GM19467 (cell line): ENCODE measurements around the gene LRRC55.

Source experiments
- ATAC-seq: cut with Tn5 transposase; IDR thresholded peaks from one replicate; pipeline ENCODE4 v1.9.1; 2021; ENCODE audit warnings: mild to moderate bottlenecking, moderate library complexity; ENCODE audit not compliant: unreplicated experiment

LRRC55 gene

GRCh38 chr11:57231539-57232253 is 49.9 kb downstream of the LRRC55 start:
- ATAC-seq, result no peak

GRCh38 chr11:57233702-57234101 is 51.9 kb downstream of the LRRC55 start:
- no peak for ATAC-seq

GRCh38 chr11:57235761-57236703 is 54.3 kb downstream of the LRRC55 start:
- no peak for ATAC-seq

GRCh38 chr11:57237204-57237681 is 55.5 kb downstream of the LRRC55 start, which contains the start of gene APLNR:
Gene APLNR (minus strand): TSS chr11:57237250. CDS start chr11:57237004, 246 bp downstream.
- ATAC-seq, result no peak

- ATAC-seq, result no peak
These were observed 57.6 kb downstream of the LRRC55 start for GRCh38 chr11:57239348-57239747.

- ATAC-seq, result no peak
These were observed 58.3 kb downstream of the LRRC55 start for GRCh38 chr11:57240007-57240406.

GRCh38 chr11:57240757-57241156 is 59.0 kb downstream of the LRRC55 start:
- ATAC-seq, result no peak
